H1 (cell line): Measurements from ENCODE around the gene C1orf50. TPM values are rescaled to one million over a fixed set of nuclear protein-coding genes. Genes with fewer than 3 reads are reported as not detected.

Experiments used
- CBX8 ChIP-seq: fragments of 300-800, 300-1000 bp; sonication (generic); IDR thresholded peaks from 2 replicates; pipeline ENCODE4 v1.7.1; 2016; ENCODE audit warnings: low read depth, low read length, borderline replicate concordance
- CHD2 ChIP-seq: IDR thresholded peaks from 2 replicates; pipeline ENCODE4 v1.6.1; 2012; ENCODE audit warnings: low read length, improper control_type of control experiment
- CREB1 ChIP-seq: IDR thresholded peaks from 2 replicates; pipeline ENCODE4 v1.6.1; 2012; ENCODE audit warnings: inconsistent platforms
- GTF2F1 ChIP-seq: IDR thresholded peaks from 2 replicates; pipeline ENCODE4 v1.6.1; 2012; ENCODE audit warnings: low read depth, low read length, improper control_type of control experiment, borderline replicate concordance
- MAX ChIP-seq: IDR thresholded peaks from 2 replicates; pipeline ENCODE4 v1.6.1; 2012; ENCODE audit warnings: inconsistent platforms
- RXRA ChIP-seq: IDR thresholded peaks from 2 replicates; pipeline ENCODE4 v1.6.1; 2011; ENCODE audit warnings: low read depth, mild to moderate bottlenecking, low read length, moderate library complexity; ENCODE audit not compliant: insufficient read depth
- polyA plus RNA-seq, 7 experiments: library from polyadenylated mRNA; depleted of rRNA in 3 of 7; stranded (reverse) in 5 of 7; unstranded in 2 of 7; fragments of >200 nt in 5 of 7; fragments of 200-250 nt in 2 of 7; gene quantifications; 1 replicate in 5 of 7; 2 replicates in 1 of 7; 4 replicates in 1 of 7; pipeline versions ENCODE4 v1.2.1 to v1.2.3, GENCODE V29; 2011 to 2013; ENCODE audit warnings: missing spikeins in 2 of 7, mixed read lengths in 2 of 7
- total RNA-seq: library from RNA; stranded (reverse); fragmentation: NEBNext Ultra II Directional; extraction: Animal tissue kit (Norgen Biotek cat#: 25700); gene quantifications from 2 replicates; pipeline ENCODE4 v1.2.1, GENCODE V29; 2021

C1orf50 gene
- total and polyA plus RNA-seq, 2 of the 8 experiments (the other 6 are each of a cell fraction or from before 2014, with no cell fraction given): 3.2 to 7.1 TPM

- TF ChIP-seq GTF2F1 (no peak), CBX8 (no peak), MAX (no peak), RXRA (no peak), CHD2 (no peak), CREB1 (no peak)
Observed at GRCh38 chr1:42768172-42768571, 1.1 kb downstream of the C1orf50 start (continued).
